HEK293 (cell line): ENCODE data around the gene MAML3.

Experiments used
- BCL11A ChIP-seq: fragments of 450-650 bp; formaldehyde crosslinking; IDR thresholded peaks from 2 replicates; pipeline ENCODE4 v1.5.1; 2016; ENCODE audit warnings: low read depth, missing biosample characterization, missing genetic modification characterization
- ZFP41 ChIP-seq: fragments of 450-650 bp; formaldehyde crosslinking; IDR thresholded peaks from 2 replicates; pipeline ENCODE4 v1.5.1; 2016; ENCODE audit warnings: missing biosample characterization, missing genetic modification characterization, borderline replicate concordance
- ZNF133 ChIP-seq: fragments of 450-650 bp; formaldehyde crosslinking; IDR thresholded peaks from 2 replicates; pipeline ENCODE4 v1.5.1; 2016; ENCODE audit warnings: missing biosample characterization, missing genetic modification characterization
- ZNF138 ChIP-seq: fragments of 450-650 bp; formaldehyde crosslinking; IDR thresholded peaks from 2 replicates; pipeline ENCODE4 v1.5.1; 2016; ENCODE audit warnings: missing biosample characterization, missing genetic modification characterization, borderline replicate concordance
- ZNF274 ChIP-seq, 2 experiments: fragments of 200-500 bp in 1 of 2; fragments of 450-650 bp in 1 of 2; sonication (Bioruptor generic) in 1 of 2; formaldehyde crosslinking in 1 of 2; IDR thresholded peaks; 2 replicates each; pipeline versions ENCODE4 v1.5.1 to v1.6.1; 2014 to 2016; ENCODE audit warnings: borderline replicate concordance in 1 of 2, inconsistent platforms in 1 of 2, low read length in 1 of 2, missing biosample characterization in 1 of 2, missing genetic modification characterization in 1 of 2
- ZNF423 ChIP-seq: fragments of 450-650 bp; formaldehyde crosslinking; IDR thresholded peaks from 2 replicates; pipeline ENCODE4 v1.5.1; 2016; ENCODE audit warnings: missing biosample characterization, missing genetic modification characterization
- ZNF514 ChIP-seq: fragments of 450-650 bp; formaldehyde crosslinking; IDR thresholded peaks from 2 replicates; pipeline ENCODE4 v1.5.1; 2016; ENCODE audit warnings: missing biosample characterization, missing genetic modification characterization
- ZNF830 ChIP-seq: fragments of 450-650 bp; IDR thresholded peaks from 2 replicates; pipeline ENCODE4 v1.5.0; 2018; ENCODE audit warnings: missing biosample characterization, missing genetic modification characterization, low read depth, mild to moderate bottlenecking, moderate library complexity
- TF ChIP-seq, protein P1 (sequence below): fragments of 450-650 bp; formaldehyde crosslinking; IDR thresholded peaks from 2 replicates; pipeline ENCODE4 v1.5.1; 2016; ENCODE audit warnings: missing biosample characterization, missing genetic modification characterization
- TF ChIP-seq, protein P2 (sequence below): fragments of 450-650 bp; formaldehyde crosslinking; IDR thresholded peaks from 2 replicates; pipeline ENCODE4 v1.5.1; 2016; ENCODE audit warnings: missing biosample characterization, missing genetic modification characterization
- TF ChIP-seq, protein P3 (sequence below): fragments of 450-650 bp; formaldehyde crosslinking; optimal IDR thresholded peaks from 2 replicates; pipeline ENCODE3; 2016; ENCODE audit warnings: missing biosample characterization, mild to moderate bottlenecking, missing genetic modification characterization
- TF ChIP-seq, protein P4 (sequence below): fragments of 450-650 bp; formaldehyde crosslinking; IDR thresholded peaks from 2 replicates; pipeline ENCODE4 v1.5.1; 2016; ENCODE audit warnings: missing biosample characterization, missing genetic modification characterization
- TF ChIP-seq, protein P5 (sequence below): fragments of 450-650 bp; formaldehyde crosslinking; IDR thresholded peaks from 2 replicates; pipeline ENCODE4 v1.5.1; 2016; ENCODE audit warnings: missing biosample characterization, missing genetic modification characterization, low read depth
- TF ChIP-seq, protein P6 (sequence below): fragments of 450-650 bp; formaldehyde crosslinking; IDR thresholded peaks from 2 replicates; pipeline ENCODE4 v1.5.1; 2017; ENCODE audit warnings: missing biosample characterization, mild to moderate bottlenecking, missing genetic modification characterization, moderate library complexity

DNA sequence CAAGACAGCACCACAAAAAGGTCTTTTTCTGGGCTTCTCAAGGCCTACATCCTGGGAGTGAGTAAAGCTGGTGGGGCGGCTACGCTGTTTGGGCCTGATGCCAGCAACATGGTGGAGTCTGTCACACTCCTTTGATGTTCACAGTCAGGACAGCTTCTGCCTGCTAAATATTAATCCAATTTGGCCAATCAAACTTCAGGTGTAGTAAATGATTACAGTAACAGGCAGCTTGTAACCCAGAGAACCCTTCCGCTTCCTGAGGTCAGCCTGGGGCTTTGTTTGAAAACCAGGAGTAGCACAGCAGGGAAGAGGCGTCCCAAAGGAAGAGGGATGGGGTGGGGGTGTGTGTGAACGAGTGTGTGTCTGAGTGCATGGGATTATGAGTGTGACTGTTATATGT is 220.4 kb downstream of the MAML3 start:
- TF ChIP-seq, protein P1, sequence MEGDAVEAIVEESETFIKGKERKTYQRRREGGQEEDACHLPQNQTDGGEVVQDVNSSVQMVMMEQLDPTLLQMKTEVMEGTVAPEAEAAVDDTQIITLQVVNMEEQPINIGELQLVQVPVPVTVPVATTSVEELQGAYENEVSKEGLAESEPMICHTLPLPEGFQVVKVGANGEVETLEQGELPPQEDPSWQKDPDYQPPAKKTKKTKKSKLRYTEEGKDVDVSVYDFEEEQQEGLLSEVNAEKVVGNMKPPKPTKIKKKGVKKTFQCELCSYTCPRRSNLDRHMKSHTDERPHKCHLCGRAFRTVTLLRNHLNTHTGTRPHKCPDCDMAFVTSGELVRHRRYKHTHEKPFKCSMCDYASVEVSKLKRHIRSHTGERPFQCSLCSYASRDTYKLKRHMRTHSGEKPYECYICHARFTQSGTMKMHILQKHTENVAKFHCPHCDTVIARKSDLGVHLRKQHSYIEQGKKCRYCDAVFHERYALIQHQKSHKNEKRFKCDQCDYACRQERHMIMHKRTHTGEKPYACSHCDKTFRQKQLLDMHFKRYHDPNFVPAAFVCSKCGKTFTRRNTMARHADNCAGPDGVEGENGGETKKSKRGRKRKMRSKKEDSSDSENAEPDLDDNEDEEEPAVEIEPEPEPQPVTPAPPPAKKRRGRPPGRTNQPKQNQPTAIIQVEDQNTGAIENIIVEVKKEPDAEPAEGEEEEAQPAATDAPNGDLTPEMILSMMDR (tag by site-specific recombination), result no peak
- TF ChIP-seq, protein P2, sequence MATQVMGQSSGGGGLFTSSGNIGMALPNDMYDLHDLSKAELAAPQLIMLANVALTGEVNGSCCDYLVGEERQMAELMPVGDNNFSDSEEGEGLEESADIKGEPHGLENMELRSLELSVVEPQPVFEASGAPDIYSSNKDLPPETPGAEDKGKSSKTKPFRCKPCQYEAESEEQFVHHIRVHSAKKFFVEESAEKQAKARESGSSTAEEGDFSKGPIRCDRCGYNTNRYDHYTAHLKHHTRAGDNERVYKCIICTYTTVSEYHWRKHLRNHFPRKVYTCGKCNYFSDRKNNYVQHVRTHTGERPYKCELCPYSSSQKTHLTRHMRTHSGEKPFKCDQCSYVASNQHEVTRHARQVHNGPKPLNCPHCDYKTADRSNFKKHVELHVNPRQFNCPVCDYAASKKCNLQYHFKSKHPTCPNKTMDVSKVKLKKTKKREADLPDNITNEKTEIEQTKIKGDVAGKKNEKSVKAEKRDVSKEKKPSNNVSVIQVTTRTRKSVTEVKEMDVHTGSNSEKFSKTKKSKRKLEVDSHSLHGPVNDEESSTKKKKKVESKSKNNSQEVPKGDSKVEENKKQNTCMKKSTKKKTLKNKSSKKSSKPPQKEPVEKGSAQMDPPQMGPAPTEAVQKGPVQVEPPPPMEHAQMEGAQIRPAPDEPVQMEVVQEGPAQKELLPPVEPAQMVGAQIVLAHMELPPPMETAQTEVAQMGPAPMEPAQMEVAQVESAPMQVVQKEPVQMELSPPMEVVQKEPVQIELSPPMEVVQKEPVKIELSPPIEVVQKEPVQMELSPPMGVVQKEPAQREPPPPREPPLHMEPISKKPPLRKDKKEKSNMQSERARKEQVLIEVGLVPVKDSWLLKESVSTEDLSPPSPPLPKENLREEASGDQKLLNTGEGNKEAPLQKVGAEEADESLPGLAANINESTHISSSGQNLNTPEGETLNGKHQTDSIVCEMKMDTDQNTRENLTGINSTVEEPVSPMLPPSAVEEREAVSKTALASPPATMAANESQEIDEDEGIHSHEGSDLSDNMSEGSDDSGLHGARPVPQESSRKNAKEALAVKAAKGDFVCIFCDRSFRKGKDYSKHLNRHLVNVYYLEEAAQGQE, result no peak
- TF ChIP-seq, protein P3, sequence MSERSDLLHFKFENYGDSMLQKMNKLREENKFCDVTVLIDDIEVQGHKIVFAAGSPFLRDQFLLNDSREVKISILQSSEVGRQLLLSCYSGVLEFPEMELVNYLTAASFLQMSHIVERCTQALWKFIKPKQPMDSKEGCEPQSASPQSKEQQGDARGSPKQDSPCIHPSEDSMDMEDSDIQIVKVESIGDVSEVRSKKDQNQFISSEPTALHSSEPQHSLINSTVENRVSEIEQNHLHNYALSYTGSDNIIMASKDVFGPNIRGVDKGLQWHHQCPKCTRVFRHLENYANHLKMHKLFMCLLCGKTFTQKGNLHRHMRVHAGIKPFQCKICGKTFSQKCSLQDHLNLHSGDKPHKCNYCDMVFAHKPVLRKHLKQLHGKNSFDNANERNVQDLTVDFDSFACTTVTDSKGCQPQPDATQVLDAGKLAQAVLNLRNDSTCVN, result no peak
- TF ChIP-seq ZNF514 (tag by site-specific recombination), result no peak
- TF ChIP-seq ZNF830 (tag by site-specific recombination), result no peak
- TF ChIP-seq, protein P4, sequence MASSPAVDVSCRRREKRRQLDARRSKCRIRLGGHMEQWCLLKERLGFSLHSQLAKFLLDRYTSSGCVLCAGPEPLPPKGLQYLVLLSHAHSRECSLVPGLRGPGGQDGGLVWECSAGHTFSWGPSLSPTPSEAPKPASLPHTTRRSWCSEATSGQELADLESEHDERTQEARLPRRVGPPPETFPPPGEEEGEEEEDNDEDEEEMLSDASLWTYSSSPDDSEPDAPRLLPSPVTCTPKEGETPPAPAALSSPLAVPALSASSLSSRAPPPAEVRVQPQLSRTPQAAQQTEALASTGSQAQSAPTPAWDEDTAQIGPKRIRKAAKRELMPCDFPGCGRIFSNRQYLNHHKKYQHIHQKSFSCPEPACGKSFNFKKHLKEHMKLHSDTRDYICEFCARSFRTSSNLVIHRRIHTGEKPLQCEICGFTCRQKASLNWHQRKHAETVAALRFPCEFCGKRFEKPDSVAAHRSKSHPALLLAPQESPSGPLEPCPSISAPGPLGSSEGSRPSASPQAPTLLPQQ (tag by site-specific recombination), result no peak
- no peak for TF ChIP-seq ZNF274 (IDR thresholded peaks at IDR 0.05; ENCODE audit: low read length)
- no peak for TF ChIP-seq ZNF274 (tag by site-specific recombination; IDR thresholded peaks at IDR 0.05; ENCODE audit: borderline replicate concordance)
- no peak for TF ChIP-seq ZNF423 (tag by site-specific recombination)
- TF ChIP-seq, protein P5, sequence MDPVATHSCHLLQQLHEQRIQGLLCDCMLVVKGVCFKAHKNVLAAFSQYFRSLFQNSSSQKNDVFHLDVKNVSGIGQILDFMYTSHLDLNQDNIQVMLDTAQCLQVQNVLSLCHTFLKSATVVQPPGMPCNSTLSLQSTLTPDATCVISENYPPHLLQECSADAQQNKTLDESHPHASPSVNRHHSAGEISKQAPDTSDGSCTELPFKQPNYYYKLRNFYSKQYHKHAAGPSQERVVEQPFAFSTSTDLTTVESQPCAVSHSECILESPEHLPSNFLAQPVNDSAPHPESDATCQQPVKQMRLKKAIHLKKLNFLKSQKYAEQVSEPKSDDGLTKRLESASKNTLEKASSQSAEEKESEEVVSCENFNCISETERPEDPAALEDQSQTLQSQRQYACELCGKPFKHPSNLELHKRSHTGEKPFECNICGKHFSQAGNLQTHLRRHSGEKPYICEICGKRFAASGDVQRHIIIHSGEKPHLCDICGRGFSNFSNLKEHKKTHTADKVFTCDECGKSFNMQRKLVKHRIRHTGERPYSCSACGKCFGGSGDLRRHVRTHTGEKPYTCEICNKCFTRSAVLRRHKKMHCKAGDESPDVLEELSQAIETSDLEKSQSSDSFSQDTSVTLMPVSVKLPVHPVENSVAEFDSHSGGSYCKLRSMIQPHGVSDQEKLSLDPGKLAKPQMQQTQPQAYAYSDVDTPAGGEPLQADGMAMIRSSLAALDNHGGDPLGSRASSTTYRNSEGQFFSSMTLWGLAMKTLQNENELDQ (tag by site-specific recombination), result no peak
- TF ChIP-seq ZNF138 (tag by site-specific recombination), result no peak
- TF ChIP-seq ZNF133, result no peak
- no peak for TF ChIP-seq ZFP41
- TF ChIP-seq BCL11A, result no peak
- TF ChIP-seq, protein P6, sequence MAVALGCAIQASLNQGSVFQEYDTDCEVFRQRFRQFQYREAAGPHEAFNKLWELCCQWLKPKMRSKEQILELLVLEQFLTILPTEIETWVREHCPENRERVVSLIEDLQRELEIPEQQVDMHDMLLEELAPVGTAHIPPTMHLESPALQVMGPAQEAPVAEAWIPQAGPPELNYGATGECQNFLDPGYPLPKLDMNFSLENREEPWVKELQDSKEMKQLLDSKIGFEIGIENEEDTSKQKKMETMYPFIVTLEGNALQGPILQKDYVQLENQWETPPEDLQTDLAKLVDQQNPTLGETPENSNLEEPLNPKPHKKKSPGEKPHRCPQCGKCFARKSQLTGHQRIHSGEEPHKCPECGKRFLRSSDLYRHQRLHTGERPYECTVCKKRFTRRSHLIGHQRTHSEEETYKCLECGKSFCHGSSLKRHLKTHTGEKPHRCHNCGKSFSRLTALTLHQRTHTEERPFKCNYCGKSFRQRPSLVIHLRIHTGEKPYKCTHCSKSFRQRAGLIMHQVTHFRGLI (tag by site-specific recombination), result no peak
